NCI-H2227 (cell line): Measurements from ENCODE around the gene PSMB4.
"Not testable (repeated sequence)": the region's sequence is repeated elsewhere in the genome, so short reads cannot be mapped to it uniquely, and the experiment has no call there.

Experiments
- DNase-seq: peaks from one replicate; lab custom pipeline; 2025; ENCODE audit not compliant: unreplicated experiment; lab: John Stamatoyannopoulos, UW

Gene PSMB4

GRCh38 chr1:151386002-151386401 lies 13.4 kb upstream of the PSMB4 start:
- no peak for DNase-seq

GRCh38 chr1:151390221-151391078 lies 8.9 kb upstream of the PSMB4 start:
- DNase-seq, result not testable (repeated sequence)

- no peak for DNase-seq
Observed at GRCh38 chr1:151391079-151391563, 8.3 kb upstream of the PSMB4 start.

GRCh38 chr1:151393583-151393982 lies 5.8 kb upstream of the PSMB4 start:
- DNase-seq, result no peak

- not testable (repeated sequence) for DNase-seq
Observed at GRCh38 chr1:151396265-151396664, 3.1 kb upstream of the PSMB4 start.

GRCh38 chr1:151401125-151401788 lies 1.9 kb downstream of the PSMB4 start:
- DNase-seq, result no peak

- no peak for DNase-seq
Observed at GRCh38 chr1:151401860-151402259, 2.5 kb downstream of the PSMB4 start.

- no peak for DNase-seq
Observed at GRCh38 chr1:151402764-151403163, 3.4 kb downstream of the PSMB4 start.

GRCh38 chr1:151403612-151404011 lies 4.2 kb downstream of the PSMB4 start:
- DNase-seq, result no peak

- DNase-seq, result no peak
Observed at GRCh38 chr1:151405187-151405951, 6.0 kb downstream of the PSMB4 start.

GRCh38 chr1:151406176-151406575 lies 6.8 kb downstream of the PSMB4 start:
- no peak for DNase-seq

- no peak for DNase-seq
Observed at GRCh38 chr1:151407304-151407703, 7.9 kb downstream of the PSMB4 start.

- DNase-seq, result no peak
Observed at GRCh38 chr1:151408891-151409290, 9.5 kb downstream of the PSMB4 start.

- no peak for DNase-seq
Observed at GRCh38 chr1:151411884-151412283, 12.5 kb downstream of the PSMB4 start.

- DNase-seq, result no peak
Observed at GRCh38 chr1:151416231-151416630, 16.9 kb downstream of the PSMB4 start.

- no peak for DNase-seq
Observed at GRCh38 chr1:151418081-151418480, 18.7 kb downstream of the PSMB4 start.

GRCh38 chr1:151419819-151420218 lies 20.4 kb downstream of the PSMB4 start:
- DNase-seq, result no peak

- DNase-seq, result no peak
Observed at GRCh38 chr1:151425103-151425502, 25.7 kb downstream of the PSMB4 start.

- no peak for DNase-seq
Observed at GRCh38 chr1:151428068-151428467, 28.7 kb downstream of the PSMB4 start.

- DNase-seq, result not testable (repeated sequence)
Observed at GRCh38 chr1:151433827-151434226, 34.5 kb downstream of the PSMB4 start.

- no peak for DNase-seq
Observed at GRCh38 chr1:151435174-151435573, 35.8 kb downstream of the PSMB4 start.
